ENCODE data around the gene CTAG1B.
"Not testable (repeated sequence)": the region's sequence is repeated elsewhere in the genome, so short reads cannot be mapped to it uniquely, and the experiment has no call there.

CTAG1B gene

DNA sequence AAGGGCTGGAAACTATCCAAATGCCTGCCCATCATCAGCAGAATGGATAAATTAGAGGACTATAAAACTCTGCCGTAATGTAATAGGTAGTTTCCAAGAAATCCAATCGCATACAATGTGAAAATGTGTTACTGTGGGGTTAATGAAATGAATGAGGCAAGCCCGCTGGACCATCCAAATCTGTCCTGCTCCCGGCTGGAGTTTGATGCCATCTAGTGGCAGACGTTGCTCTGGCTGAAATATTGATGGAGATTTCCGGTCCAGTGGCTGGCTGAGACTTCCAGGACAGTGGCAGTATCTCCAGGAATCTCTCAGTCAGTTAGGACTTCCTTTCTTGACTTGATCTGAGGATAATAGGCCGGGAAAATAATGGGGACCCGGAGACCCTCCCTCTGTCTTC lies 36.1 kb downstream of the CTAG1B start:
- DNase-seq, result not testable (repeated sequence)

DNA sequence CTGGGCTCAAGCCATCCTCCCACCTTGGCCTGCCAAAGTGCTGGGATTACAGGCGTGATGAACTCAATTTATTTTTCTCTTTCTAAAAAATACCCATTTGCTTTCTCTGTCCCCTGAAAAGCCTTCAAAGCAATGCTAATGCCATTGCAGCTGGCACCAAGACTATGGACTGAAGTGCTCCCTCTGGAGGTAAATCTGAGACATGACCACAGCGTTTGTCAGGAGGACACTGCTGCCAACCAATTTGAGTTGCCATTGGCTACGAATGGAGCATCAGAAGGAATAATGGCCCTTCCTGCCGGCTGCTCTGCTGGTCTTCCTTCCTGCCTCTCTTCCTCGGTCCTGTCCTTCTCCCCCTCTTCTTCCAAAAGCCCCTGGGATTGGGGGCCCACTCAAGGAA lies 44.0 kb downstream of the CTAG1B start:
- not testable (repeated sequence) for DNase-seq

DNA sequence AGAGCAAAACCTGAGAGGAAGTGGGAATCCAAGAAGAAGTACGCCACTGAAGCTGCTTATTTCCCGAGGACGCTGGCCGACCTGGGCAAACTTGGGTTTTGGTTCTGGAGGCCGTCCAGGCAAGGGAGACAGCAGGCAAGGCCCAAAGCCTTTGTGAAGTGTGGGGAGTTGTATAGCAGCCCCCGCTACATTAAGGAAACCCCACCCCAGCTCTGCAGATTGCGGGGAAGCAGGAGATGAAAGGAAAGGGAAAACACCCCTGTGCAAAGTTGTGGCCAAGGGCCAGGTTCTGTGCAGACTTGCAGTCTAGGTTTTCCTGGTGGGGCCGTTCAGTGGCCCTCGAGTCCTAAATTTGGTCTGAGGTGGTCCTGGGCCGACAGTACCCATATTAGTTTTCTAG lies 46.0 kb downstream of the CTAG1B start:
- not testable (repeated sequence) for DNase-seq

DNA sequence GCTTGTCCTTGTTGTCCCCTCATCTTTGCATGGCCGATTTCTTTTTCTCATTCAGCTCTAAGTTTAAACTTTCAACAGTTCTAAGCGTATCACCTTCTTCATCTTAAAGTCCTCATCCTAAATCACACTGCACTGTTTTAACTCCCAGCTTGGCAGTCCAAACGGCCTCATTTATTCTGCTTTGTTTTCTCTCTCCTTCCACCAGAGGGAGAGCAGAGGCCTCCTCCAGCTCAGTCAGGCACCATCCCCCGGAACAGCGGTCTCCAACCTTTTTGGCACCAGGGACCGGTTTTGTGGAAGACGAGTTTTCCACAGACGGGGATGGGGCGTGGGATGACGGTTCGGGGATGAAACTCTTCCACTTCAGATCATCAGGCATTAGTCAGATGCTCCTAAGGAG lies 48.7 kb downstream of the CTAG1B start:
- not testable (repeated sequence) for DNase-seq

All from fibroblast of skin of back (primary cell).